Esophagus muscularis mucosa (tissue), 4 donors: ENCODE results near the gene UACA. TPM values are rescaled to one million over a fixed set of nuclear protein-coding genes. Genes with fewer than 3 reads are reported as not detected.
A peak's percentile ranks its signal among the peaks of the same experiment; 100 is the strongest.

ENCODE experiments used
- DNase-seq: peaks from one replicate; pipeline ENCODE4 v3.0.0-alpha.2; 2017; ENCODE audit errors: extremely low spot score
- H3K27ac ChIP-seq, 4 donors: fragments of 200-600 bp; sonication (generic); replicated peaks in 1 of 4; 1 replicate in 3 of 4; 2 replicates in 1 of 4; pipeline ENCODE4 v1.5.1; 2016 to 2019; ENCODE audit warnings: mild to moderate bottlenecking in 1 of 4
- H3K27me3 ChIP-seq, 4 donors: fragments of 200-600 bp; sonication (generic); one replicate each; pipeline versions ENCODE4 v1.5.1 to v1.6.0; 2016 to 2019
- H3K36me3 ChIP-seq, 4 donors: fragments of 200-600 bp; sonication (generic); one replicate each; pipeline ENCODE4 v1.5.1; 2016 to 2019
- H3K4me1 ChIP-seq, 4 donors: fragments of 200-600 bp; sonication (generic); one replicate each; pipeline ENCODE4 v1.5.1; 2016 to 2019
- H3K4me3 ChIP-seq, 4 donors: fragments of 200-600 bp; sonication (generic); 1 replicate in 2 of 4; 2 replicates in 2 of 4; pipeline ENCODE4 v1.5.1; 2016 to 2019; ENCODE audit warnings: mild to moderate bottlenecking in 4 of 4, moderate library complexity in 1 of 4
- H3K9me3 ChIP-seq, 4 donors: fragments of 200-600 bp; sonication (generic); 1 replicate in 3 of 4; 2 replicates in 1 of 4; pipeline ENCODE4 v1.5.1; 2016 to 2019
- EP300 ChIP-seq: sonication (generic); formaldehyde crosslinking; IDR thresholded peaks from one replicate; pipeline ENCODE4 v1.6.1; 2017; ENCODE audit warnings: antibody characterized with exemption
- POLR2A ChIP-seq: fragments of 450-650 bp; IDR thresholded peaks from one replicate; pipeline ENCODE4 v1.6.1; 2017; ENCODE audit warnings: antibody characterized with exemption, moderate library complexity, mild to moderate bottlenecking, low read depth
- POLR2AphosphoS5 ChIP-seq, 2 donors: sonication (generic); formaldehyde crosslinking; IDR thresholded peaks; one replicate each; pipeline ENCODE4 v1.6.1; 2017; ENCODE audit warnings: antibody characterized with exemption in 2 of 2
- WGBS: methylation state at CpG from one replicate; pipeline ENCODE4 v1.1.5; 2018; 5-methylcytosine and 5-hydroxymethylcytosine counted together
- intact Hi-C: fragments of 100-400 bp; cut with DNase I; formaldehyde crosslinking; loops from one replicate; pipeline ENCODE4 v1.15.1; 2023
- total RNA-seq, 4 donors: library from RNA; depleted of rRNA; stranded (reverse); fragments of >200 nt; gene quantifications; one replicate each; pipeline versions ENCODE4 v1.1.0 to v1.2.1, GENCODE V29; 2016
- TF ChIP-seq, protein P1 (sequence below), 3 experiments: fragments of 200-600 bp in 2 of 3; fragments of 450-650 bp in 1 of 3; sonication (generic) in 2 of 3; IDR thresholded peaks; one replicate each; pipeline ENCODE4 v1.5.1; 2017 to 2019; ENCODE audit warnings: antibody characterized with exemption in 3 of 3, mild to moderate bottlenecking in 2 of 3, moderate library complexity in 1 of 3

Gene UACA
- total RNA-seq, 4 donors from 2014 or later, result 23.9 to 40.7 (median 28.9) TPM

DNA sequence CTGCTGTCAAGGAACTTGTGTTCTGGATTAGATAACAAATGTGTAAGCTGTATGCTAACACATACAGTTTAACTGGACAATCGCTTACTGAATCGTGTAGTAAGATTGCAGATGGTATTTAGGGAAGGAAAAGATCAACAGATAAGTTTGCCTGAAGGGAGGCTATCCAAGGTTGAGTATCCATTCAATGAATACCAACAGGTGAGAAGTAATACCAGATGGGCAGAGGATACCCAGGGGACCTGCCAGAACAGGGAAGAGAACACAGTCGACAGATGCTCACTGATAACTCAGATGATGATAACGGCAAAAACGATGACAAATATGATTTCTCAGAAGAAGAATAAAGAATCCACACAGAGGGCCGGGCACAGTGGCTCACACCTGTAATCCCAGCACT is 3.2 kb upstream of the UACA start:
- intact Hi-C loops, result loop anchor here (10.0 kb wide), 1 partner anchor 82 kb away; no protein-coding TSS in a partner anchor
- Histone ChIP-seq H3K27me3 (no peaks in the 10 kb centered on the region), H3K27ac (no peak overlapping the region), H3K4me3 (no peak overlapping the region), H3K36me3 (no peaks in the 10 kb centered on the region), H3K4me1 (peaks cover 0 to 17% (median 15%) of the 10 kb centered on the region in 4 donors), H3K9me3 (no peaks in the 10 kb centered on the region)
- WGBS, result 77% methylated on average over 6 of the region's 6 CpGs
- TF ChIP-seq POLR2AphosphoS5 (IDR thresholded peaks at IDR 0.05) (no peak), POLR2A (no peak), EP300 (no peak)
- TF ChIP-seq, protein P1, sequence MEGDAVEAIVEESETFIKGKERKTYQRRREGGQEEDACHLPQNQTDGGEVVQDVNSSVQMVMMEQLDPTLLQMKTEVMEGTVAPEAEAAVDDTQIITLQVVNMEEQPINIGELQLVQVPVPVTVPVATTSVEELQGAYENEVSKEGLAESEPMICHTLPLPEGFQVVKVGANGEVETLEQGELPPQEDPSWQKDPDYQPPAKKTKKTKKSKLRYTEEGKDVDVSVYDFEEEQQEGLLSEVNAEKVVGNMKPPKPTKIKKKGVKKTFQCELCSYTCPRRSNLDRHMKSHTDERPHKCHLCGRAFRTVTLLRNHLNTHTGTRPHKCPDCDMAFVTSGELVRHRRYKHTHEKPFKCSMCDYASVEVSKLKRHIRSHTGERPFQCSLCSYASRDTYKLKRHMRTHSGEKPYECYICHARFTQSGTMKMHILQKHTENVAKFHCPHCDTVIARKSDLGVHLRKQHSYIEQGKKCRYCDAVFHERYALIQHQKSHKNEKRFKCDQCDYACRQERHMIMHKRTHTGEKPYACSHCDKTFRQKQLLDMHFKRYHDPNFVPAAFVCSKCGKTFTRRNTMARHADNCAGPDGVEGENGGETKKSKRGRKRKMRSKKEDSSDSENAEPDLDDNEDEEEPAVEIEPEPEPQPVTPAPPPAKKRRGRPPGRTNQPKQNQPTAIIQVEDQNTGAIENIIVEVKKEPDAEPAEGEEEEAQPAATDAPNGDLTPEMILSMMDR (IDR thresholded peaks at IDR 0.05), result no peak
- DNase-seq, result no peak

DNA sequence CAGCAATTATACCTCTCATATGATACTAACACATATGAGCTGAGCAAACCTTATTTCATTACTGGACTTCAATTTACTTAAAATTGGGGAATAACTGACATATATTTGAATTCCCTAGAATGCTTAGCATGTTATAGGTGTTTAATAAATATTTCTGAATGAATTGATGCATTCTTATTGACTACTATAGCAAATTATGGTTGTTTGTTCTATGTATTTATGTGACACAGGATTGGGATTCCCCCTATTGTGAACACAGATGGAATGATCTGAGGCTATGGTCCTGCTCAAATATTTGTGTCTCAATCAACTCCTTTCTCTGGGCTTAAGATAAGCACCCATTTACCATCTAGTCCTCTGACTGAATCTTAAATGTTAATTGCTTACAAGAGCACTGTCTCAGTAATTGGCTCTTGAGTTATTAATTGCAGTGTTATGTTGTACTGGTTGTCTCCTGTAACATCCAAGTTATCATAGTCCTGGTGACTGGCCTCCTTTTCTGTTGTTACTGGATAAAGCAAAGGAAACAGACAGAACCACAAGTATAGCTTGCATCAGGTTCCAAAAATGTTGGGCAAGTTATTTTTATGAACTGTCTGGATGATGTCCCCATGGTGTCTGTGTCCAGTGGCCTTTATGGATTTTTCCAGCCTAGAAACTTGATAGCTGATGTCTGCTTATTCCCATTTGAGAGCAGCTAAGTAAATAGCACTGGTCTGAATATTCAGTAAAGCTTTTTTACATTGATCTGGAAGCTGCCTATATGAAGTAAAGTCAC is 2.3 kb upstream of the UACA start:
- Histone ChIP-seq H3K4me3 (no peak overlapping the region), H3K9me3 (no peaks in the 10 kb centered on the region), H3K27ac (no peak overlapping the region), H3K4me1 (peaks cover 6 to 26% (median 23%) of the 10 kb centered on the region in 4 donors), H3K27me3 (no peaks in the 10 kb centered on the region), H3K36me3 (no peaks in the 10 kb centered on the region)
- no peak for DNase-seq
- TF ChIP-seq POLR2A, result no peak
- TF ChIP-seq, protein P1 (IDR thresholded peaks at IDR 0.05), result no peak
- no peak for TF ChIP-seq EP300
- no peak for TF ChIP-seq POLR2AphosphoS5 (IDR thresholded peaks at IDR 0.05)
- intact Hi-C loops, result loop anchor here (10.0 kb wide), 1 partner anchor 81 kb away; no protein-coding TSS in a partner anchor

DNA sequence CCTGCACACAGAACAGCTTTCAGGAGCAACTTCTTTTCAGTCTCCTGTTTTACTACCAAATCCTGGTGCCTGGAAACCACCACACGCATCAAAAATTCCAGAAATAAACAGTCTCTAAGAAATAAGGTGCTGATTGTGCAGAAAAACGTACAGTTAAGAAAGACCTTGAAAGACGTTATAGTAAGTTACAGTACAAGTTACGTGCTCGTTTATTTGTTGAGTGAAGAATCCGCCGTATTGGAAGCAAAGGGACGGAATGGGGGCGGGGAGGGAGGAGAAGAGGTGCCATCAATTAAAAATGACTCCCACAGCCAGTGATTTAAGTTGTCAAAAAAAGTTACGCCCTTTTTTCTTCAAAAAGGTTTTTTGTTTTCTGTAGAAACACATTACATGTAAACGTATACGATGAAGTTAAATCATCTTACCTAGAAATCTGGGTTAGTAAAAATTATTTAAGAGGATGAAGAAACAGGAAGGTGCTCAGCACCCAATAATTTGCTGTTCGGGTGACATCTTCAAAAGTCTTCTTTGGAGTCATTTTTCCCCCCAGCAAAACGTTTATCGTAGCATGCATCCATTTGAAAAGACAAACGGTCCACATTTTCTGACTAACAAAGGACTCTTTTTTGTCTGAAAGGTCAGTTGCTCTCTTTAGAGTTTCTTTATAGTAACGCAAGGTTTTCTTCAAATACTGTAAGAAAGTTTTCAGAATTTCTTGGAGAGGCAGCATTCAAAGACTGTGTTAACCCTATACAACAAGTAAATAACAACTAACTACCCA is 782 bp upstream of the UACA start:
- peaks cover 14 to 32% (median 25%) of the 10 kb centered on the region in 4 donors for H3K4me1 ChIP-seq
- TF ChIP-seq POLR2A, result no peak
- DNase-seq, result no peak
- H3K36me3 ChIP-seq, result no peaks in the 10 kb centered on the region
- peak overlapping the region; percentile 75 to 97 (median 91) for H3K4me3 ChIP-seq
- H3K9me3 ChIP-seq, result no peaks in the 10 kb centered on the region
- no peaks in the 10 kb centered on the region for H3K27me3 ChIP-seq
- H3K27ac ChIP-seq, result peak overlapping the region; percentile 90 to 97 (median 96)
- 8% methylated on average over 17 of the region's 17 CpGs for WGBS
- intact Hi-C loops, result loop anchor here (5.0 to 10.0 kb wide), 2 partner anchors 48 to 79 kb away; no protein-coding TSS in a partner anchor

DNA sequence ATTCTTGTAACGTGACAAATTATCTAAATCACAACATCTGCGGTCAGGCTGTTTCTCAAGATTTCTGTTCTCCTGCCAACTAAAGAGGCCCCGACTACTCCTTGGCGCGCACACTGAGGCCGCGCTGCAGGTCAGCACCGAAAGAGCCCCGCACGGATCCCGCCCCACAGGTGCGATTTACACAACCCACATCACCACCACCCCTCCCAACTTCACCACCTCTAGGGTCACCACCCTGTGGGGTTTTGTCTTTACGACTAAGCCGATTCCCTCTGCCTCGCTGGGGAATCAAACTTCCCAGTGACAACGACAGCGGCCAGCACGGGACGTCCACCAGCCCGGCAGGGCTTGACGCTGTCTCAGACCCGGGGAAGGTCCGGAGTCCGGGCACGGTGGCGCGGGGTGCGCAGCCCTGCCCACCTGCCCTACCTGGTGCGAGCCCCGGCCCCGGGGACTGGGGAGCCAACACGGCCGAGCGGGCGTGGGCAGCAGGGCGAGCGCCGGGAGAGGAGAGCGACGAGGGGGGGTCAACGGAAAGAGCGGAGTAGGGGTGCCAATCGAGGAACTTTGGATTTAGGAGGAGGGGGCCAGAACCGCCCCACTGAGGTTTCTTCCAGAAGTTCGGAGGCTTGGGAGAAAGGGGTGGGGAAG is 764 bp downstream of the UACA start:
- Histone ChIP-seq H3K9me3 (no peaks in the 10 kb centered on the region), H3K4me1 (peaks cover 22 to 38% (median 28%) of the 10 kb centered on the region in 4 donors), H3K36me3 (no peaks in the 10 kb centered on the region), H3K4me3 (peak overlapping the region; percentile 75 to 97 (median 91)), H3K27ac (peak overlapping the region; percentile 90 to 97 (median 96)), H3K27me3 (no peaks in the 10 kb centered on the region)
- intact Hi-C loops, result loop anchor here (5.0 to 10.0 kb wide), 2 partner anchors 50 to 78 kb away; no protein-coding TSS in a partner anchor
- under 1% methylated on average over 42 of the region's 45 CpGs for WGBS
- no peak for DNase-seq
- TF ChIP-seq EP300 (no peak), POLR2AphosphoS5 (IDR thresholded peaks at IDR 0.05) (peak; percentile 29 to 31)

DNA sequence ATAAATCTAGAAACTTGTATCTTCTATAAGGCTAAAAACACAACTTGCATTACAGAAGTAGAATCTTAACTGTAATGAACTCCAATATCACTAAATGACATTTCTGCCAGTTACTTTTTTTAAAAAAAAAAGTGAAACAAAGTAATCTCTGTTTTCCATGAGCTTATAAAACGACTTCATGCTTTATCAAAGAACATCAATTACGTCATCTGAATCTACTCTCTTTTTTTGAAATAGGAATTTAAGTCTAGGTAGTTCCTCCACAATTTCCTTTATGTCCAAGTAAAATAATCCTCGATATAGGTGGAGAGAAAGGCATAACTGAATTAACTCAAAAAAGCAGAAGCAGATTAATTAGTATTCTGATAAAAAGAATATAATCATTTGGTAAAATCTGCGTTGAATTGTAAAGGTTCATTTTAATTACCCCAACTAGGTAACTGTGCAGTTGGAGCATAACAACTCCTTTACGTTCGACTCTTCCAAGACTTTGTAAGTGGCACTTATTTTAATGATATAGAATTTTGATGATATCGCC is 1.4 kb downstream of the UACA start:
- no peak for TF ChIP-seq POLR2A
- no peak for TF ChIP-seq POLR2AphosphoS5 (IDR thresholded peaks at IDR 0.05)
- TF ChIP-seq, protein P1 (IDR thresholded peaks at IDR 0.05), result no peak
- peaks cover 25 to 40% (median 30%) of the 10 kb centered on the region in 4 donors for H3K4me1 ChIP-seq
- WGBS, result 19% methylated on average over 7 of the region's 7 CpGs
- H3K27ac ChIP-seq, result peak overlapping the region; percentile 90 to 97 (median 96)
- no peaks in the 10 kb centered on the region for H3K36me3 ChIP-seq
- DNase-seq, result no peak
- H3K4me3 ChIP-seq, result peak overlapping the region; percentile 75 to 97 (median 91)
- no peaks in the 10 kb centered on the region for H3K9me3 ChIP-seq
- intact Hi-C loops, result loop anchor here (5.0 to 10.0 kb wide), 2 partner anchors 50 to 77 kb away; no protein-coding TSS in a partner anchor
- H3K27me3 ChIP-seq, result no peaks in the 10 kb centered on the region
